ENCODE measurements around the gene SAMD11. TPM values are rescaled to one million over a fixed set of nuclear protein-coding genes. Genes with fewer than 3 reads are reported as not detected.

Gene SAMD11
- polyA plus RNA-seq, 1 of the 3 experiments (the other 2 are of a cell fraction), result 2.1 TPM

- H3K9ac ChIP-seq, result no peak overlapping the region
- H3F3A ChIP-seq (replicated peaks; ENCODE audit: insufficient read depth), result no peaks in the 10 kb centered on the region
- H2AFZ ChIP-seq (ENCODE audit: low read depth), result no peak overlapping the region
- no peaks in the 10 kb centered on the region for H3K79me2 ChIP-seq (ENCODE audit: insufficient read depth)
- no peak for DNase-seq
- no peak overlapping the region for H3K4me3 ChIP-seq (ENCODE audit: low read depth in 2 of 2, low read length in 1 of 2)
- H3K9me3 ChIP-seq, result no peaks in the 10 kb centered on the region
- H3K4me2 ChIP-seq, result no peak overlapping the region
- no peaks in the 10 kb centered on the region for H4K20me1 ChIP-seq (ENCODE audit: insufficient read depth)
- no peak overlapping the region for H3K27ac ChIP-seq (ENCODE audit: low read depth in 2 of 2, low read length in 1 of 2)
- peaks cover 0 to 14% of the 10 kb centered on the region in 2 experiments for H3K36me3 ChIP-seq (replicated peaks in 1 of 2; ENCODE audit: control insufficient read depth in 1 of 2, insufficient read depth in 2 of 2, low read length in 1 of 2)
- peaks cover 0 to 7% of the 10 kb centered on the region in 2 experiments; a peak in 1 of 4 replicates for H3K4me1 ChIP-seq (ENCODE audit: control insufficient read depth in 1 of 2, insufficient read depth in 2 of 2, low read depth in 1 of 2, low read length in 1 of 2)
- H3K9me2 ChIP-seq, result no peaks in the 10 kb centered on the region
- ChIA-PET CTCF (interaction anchor here (2.3 kb wide), 1 partner anchor 10 kb away, joined by 8 read pairs; no protein-coding TSS in a partner anchor), POLR2A (no interaction called here)
- H3K27me3 ChIP-seq (ENCODE audit: insufficient read depth), result no peaks in the 10 kb centered on the region
- 93% methylated on average over 11 of the region's 26 CpGs for WGBS (ENCODE audit: low lambda C conversion rate)
- no peak for TF ChIP-seq GABPA (IDR thresholded peaks at IDR 0.05; ENCODE audit: low read depth)
- TF ChIP-seq MAX (IDR thresholded peaks at IDR 0.05; ENCODE audit: low read depth), result no peak
- TF ChIP-seq RAD21 (IDR thresholded peaks at IDR 0.05; ENCODE audit: low read length), result no peak
- no peak for TF ChIP-seq FOXM1 (IDR thresholded peaks at IDR 0.05; ENCODE audit: low read depth)
- no peak for TF ChIP-seq FOSL2 (IDR thresholded peaks at IDR 0.05; ENCODE audit: borderline replicate concordance, low read depth)
- no peak for TF ChIP-seq SMC3 (IDR thresholded peaks at IDR 0.05; ENCODE audit: low read depth, low read length)
- TF ChIP-seq TEAD4 (IDR thresholded peaks at IDR 0.05; ENCODE audit: borderline replicate concordance, insufficient read depth), result no peak
These were observed 41.9 kb downstream of the SAMD11 start for GRCh38 chr1:965526-966134.

DNA sequence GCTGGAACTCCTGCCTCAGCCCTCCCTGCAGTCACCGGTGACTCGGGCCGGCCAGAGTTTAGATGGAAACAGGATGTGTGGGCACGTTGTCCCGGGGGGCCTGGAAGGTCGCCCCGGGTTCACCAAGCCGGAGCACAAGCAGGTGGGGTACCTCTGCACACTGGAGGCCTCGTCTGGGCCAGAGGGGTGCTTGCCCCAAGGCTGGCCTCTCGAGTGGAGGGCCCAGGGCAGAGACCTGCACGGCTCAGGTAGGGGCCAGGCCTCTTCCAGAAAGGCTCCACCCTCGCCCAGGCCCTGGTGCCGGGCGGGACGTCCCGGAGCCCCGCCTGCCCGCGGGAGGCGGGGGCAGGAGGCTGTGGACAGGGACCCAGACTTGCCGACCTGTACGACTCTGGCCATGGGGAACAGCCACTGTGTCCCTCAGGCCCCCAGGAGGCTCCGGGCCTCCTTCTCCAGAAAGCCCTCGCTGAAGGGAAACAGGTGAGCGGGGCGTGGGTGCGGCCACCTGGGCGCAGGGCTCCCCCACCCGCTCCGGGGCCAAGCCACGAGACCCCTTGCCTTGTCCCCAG lies 42.5 kb downstream of the SAMD11 start, which contains the start of gene PLEKHN1:
Gene PLEKHN1 (plus strand): TSS at position 348 of the 569 bp plus-strand sequence. CDS start 50 bp downstream, at position 398.
- no peak for TF ChIP-seq GATA2 (CRISPR knock-in tag; IDR thresholded peaks at IDR 0.05)
- no peak for TF ChIP-seq EZH2phosphoT487 (IDR thresholded peaks at IDR 0.05; ENCODE audit: borderline replicate concordance, low read depth)
- TF ChIP-seq REST (IDR thresholded peaks at IDR 0.05; ENCODE audit: low read depth, low read length), result no peak
- TF ChIP-seq RAD21 (IDR thresholded peaks at IDR 0.05; ENCODE audit: low read length), result no peak
- no peak for TF ChIP-seq PBX3 (IDR thresholded peaks at IDR 0.05)
- no peak for TF ChIP-seq NFIC (IDR thresholded peaks at IDR 0.05; ENCODE audit: borderline replicate concordance)
- no peak for TF ChIP-seq SMC3 (IDR thresholded peaks at IDR 0.05; ENCODE audit: low read depth, low read length)
- no peak for TF ChIP-seq MEF2A (IDR thresholded peaks at IDR 0.05; ENCODE audit: borderline replicate concordance, low read depth)
- no peak for TF ChIP-seq RXRA (IDR thresholded peaks at IDR 0.05; ENCODE audit: borderline replicate concordance, low read depth)
- WGBS (ENCODE audit: low lambda C conversion rate), result 92% methylated on average over 4 of the region's 31 CpGs
- Histone ChIP-seq H3K9me3 (no peaks in the 10 kb centered on the region), H2AFZ (ENCODE audit: low read depth) (no peak within 1 kb of the TSS), H3K9ac (no peak within 1 kb of the TSS), H3K27me3 (ENCODE audit: insufficient read depth) (no peaks in the 10 kb centered on the region), H3K36me3 (replicated peaks in 1 of 2; ENCODE audit: control insufficient read depth in 1 of 2, insufficient read depth in 2 of 2, low read length in 1 of 2) (peaks cover 0 to 14% of the 10 kb centered on the region in 2 experiments), H4K20me1 (ENCODE audit: insufficient read depth) (no peaks in the 10 kb centered on the region), H3K27ac (ENCODE audit: low read depth in 2 of 2, low read length in 1 of 2) (no peak within 1 kb of the TSS), H3K4me1 (ENCODE audit: control insufficient read depth in 1 of 2, insufficient read depth in 2 of 2, low read depth in 1 of 2, low read length in 1 of 2) (peaks cover 0 to 6% of the 10 kb centered on the region in 2 experiments; a peak in 1 of 4 replicates), H3K9me2 (no peaks in the 10 kb centered on the region), H3K79me2 (ENCODE audit: insufficient read depth) (no peaks in the 10 kb centered on the region), H3K4me3 (ENCODE audit: low read depth in 2 of 2, low read length in 1 of 2) (no peak within 1 kb of the TSS), H3K4me2 (no peak within 1 kb of the TSS), H3F3A (replicated peaks; ENCODE audit: insufficient read depth) (no peaks in the 10 kb centered on the region)
- POLR2A ChIA-PET, result no interaction called here
- CTCF ChIA-PET, result no interaction called here
- DNase-seq, result no peak
